Measurements from ENCODE around the gene AP1S1.

DNA sequence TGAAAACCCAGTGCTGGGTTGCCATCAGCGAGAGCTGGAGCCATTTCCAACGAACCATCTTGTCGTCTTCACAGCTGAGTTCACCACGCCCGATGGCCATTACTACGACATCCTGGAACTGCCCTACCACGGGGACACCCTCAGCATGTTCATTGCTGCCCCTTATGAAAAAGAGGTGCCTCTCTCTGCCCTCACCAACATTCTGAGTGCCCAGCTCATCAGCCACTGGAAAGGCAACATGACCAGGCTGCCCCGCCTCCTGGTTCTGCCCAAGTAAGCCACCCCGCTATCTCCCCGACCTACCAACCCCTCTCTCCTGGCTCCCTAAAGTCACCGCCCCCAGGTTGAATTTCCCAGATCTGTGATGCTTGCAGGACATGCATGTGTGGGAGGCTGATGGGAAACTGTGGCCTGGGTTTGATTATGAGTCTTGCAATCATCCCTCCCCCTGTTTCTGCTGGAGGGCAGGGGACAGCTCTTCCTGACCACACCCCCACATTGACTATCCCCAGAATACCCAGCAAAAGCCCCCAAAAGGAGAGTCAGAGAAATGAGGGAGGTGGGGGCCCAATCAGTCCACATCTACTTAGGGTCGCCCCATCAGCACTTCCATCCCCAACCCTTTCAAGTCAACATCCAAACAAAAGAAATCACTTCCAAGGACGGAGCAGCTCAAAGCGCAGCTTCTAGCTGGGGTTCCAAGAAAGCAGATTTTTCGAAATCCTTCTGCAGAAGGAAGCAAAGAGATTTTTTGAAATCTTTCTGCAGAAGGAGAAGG lies 20.5 kb upstream of the AP1S1 start:
- TF ChIP-seq SUZ12 (IDR thresholded peaks at IDR 0.05) (no peak), TARDBP (IDR thresholded peaks at IDR 0.05) (no peak), ARNT (IDR thresholded peaks at IDR 0.05) (no peak), NFRKB (IDR thresholded peaks at IDR 0.05) (no peak), ELF4 (IDR thresholded peaks at IDR 0.05) (no peak)
